Measurements from ENCODE around the gene SMIM14.
"Not testable (repeated sequence)": the region's sequence is repeated elsewhere in the genome, so short reads cannot be mapped to it uniquely, and the experiment has no call there.

Gene SMIM14

DNA sequence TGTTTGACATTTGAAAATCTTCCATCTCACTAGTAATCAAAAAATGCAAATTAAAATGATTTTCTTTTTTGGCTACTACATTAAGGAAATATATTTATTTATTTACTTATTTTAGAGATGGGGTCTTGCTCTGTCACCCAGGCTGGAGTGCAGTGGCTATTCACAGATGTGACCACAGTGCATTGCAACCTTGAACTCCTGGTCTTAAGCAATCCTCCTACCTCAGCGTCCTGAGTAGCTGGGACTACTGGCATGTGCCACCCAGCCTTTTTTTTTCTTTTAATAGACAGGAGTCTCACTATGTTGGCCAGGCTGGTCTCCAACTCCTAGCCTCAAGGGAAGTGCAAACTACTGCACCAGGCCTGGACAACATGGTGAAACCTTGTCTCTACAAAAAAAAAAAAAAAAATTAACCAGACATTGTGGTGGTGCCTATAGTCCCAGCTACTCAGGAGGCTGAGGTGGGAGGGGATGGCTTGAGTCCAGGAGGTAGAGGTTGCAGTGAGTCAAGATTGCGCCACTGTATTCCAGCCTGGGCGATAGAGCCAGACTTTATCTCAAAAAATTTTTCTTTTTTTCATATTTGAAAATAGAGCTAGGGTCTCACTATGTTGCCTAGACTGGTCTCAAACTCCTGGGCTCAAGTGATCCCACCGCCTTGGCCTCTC, 4.4 kb upstream of the SMIM14 start:
- DNase-seq: no peak

DNA sequence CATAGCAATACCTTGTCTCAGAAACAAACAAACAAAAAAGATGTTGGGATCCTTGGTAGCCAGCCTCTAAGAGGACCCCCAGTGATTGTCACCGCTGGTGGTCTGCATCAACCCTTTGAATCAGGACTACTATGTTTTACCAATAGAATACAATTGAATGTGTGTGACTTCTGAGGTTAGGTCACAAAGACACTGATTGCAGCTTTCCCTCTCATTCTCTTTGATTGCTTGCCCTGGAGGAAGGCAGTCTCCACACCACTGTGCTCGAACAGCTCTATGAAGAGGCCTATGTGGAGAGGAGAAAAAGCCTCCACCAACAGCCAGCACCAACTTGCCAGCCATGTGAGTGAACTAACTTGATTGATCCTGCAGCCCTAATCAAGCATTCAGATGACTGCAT, 2.8 kb upstream of the SMIM14 start:
- no peak for DNase-seq

DNA sequence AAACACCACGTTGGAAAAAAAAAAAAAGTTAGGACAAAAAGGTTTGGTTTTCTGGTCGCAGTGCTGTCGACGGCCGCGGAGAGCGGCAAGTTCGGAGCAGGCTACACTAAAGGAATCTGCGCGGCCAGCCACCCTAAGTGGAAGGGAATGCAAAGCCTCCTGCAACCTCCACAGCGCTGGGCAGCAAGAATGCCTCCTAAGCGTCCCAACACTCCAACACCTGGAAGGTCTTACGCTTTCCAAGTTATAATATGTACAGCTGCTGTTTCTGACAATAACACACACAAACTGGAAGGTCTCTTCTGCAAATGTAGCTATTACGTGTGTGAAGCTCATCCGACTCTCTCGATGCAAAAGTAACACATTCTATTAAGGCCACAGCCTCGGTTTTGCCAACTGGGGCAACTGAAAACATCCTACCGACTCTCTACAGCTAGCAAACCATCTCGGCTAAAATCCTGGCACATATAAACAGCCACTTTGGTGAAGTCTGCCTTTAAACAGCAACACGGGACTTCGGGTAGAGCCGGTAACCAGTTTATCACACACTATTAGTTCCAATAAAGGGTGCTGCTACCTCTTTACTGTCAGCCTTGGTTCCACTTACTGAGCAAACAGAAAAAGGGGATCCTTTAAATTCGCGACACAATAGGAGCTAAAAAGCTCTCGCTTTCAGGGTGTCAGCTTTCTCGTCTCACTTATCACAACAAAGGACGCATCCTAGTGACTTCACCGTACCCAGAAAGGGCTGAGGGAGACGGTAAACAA, 895 bp downstream of the SMIM14 start:
- DNase-seq: peak; percentile 47 to 66 (median 52)

DNA sequence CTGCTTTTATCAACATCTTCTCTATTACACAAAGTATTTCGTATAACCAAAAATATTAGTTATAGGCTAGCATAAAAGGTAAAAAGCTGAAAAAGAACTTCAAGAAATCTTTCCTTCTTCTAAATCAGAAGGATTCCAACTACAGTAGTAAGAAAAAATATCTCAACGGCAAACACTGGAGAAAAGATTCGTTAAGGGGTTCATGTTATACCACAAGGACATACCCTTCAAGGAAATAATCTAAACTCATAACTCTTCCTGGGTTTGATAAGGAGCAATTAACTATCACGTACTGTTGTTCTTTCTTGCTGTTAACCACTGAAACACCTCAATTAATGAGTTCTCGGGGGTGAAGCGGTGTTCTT, 1.5 kb downstream of the SMIM14 start:
- DNase-seq: no peak

DNA sequence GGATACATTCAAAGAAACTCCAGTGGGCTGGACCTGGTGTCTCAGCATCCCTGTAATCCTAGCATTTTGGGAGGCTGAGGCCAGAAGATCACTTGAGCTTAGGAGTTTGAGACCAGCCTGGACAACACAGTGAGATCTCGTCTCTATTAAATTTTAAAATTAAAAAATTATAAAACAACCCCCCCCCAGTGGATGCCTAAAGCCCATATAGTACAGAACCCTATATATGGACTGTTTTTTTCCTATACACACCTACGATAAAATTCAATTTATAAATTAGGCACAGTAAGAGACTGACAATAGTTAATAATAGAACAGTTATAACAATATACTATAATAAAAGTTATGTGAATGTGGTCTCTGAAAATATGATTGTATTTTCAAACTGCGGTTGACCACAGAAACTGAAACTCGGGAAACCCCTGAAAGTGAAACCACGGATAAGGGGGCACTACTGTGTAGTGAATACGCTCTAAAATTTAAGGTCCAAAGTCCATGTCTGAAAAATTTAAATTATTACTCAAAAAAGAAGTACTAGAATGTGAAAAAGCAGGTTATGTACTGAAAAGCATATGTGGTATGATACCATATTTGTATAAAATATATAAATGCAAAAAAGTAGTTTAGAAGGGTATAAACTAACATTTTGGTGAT, 2.0 kb downstream of the SMIM14 start:
- peak; percentile 61 to 73 (median 63) for DNase-seq

GRCh38 chr4:39635023-39635422, 3.6 kb downstream of the SMIM14 start:
- DNase-seq: no peak

GRCh38 chr4:39631700-39632079, 7.0 kb downstream of the SMIM14 start:
- no peak for DNase-seq

DNA sequence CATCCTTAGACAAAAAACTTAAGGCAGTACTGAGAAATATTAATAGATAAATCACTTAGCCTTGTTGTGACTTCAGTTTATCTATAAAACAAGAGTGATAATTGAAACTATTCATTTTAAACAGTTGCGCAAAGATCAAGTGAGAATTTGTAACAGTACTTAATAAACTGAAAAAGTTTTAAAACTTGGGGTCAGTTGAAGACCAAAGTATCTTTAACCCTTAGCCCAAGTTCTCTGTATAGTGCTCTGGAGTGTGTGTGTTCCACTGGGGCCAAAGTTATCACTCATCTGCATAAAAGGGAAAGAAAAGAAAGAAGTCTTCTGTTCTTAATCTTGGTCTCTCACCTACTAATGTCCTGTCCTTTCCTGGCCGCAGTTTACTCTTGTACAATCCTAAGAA, 11.3 kb downstream of the SMIM14 start:
- no peak for DNase-seq

DNA sequence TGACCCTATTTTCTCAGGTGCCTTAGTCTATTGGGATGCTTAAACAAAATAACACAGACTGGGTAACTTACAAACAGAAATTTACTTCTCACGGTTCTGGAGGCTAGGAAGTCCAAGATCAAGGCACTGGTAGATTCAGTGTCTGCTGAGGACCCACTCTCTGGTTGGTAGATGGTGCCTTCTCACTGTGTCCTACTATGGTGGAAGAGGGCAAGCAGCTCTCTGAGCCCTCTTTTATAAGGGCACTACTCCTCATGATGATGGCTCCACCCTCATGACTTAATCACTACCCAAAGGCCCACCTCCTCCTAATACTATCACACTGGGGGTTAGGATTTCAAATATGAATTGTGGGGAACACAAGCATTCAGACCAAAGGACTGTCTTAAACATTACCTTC, 11.8 kb downstream of the SMIM14 start:
- no peak for DNase-seq

- peak; percentile 51 to 66 (median 60) for DNase-seq
Observed at GRCh38 chr4:39626261-39626660, 12.4 kb downstream of the SMIM14 start.

DNA sequence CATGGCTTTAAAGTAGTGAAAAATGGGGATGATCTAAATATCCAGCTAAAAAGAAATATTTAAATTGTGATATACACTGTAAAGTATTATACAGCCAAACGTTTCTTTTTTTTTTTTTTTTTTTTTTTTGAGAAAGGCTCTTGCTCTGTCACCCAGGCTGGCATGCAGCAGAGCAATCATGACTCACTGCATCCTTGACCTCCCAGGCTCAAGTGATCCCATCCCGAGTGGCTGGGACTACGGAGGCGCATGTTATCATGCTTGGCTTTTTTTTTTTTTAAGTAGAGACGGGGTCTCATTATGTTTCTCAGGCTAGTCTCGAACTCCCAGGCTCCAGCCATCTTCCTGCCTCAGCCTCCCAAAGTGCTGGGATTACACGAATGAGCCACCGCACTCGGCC, 17.1 kb downstream of the SMIM14 start:
- peak; percentile 25 to 34 (median 31) for DNase-seq

- no peak for DNase-seq
Observed at GRCh38 chr4:39620551-39621313, 17.9 kb downstream of the SMIM14 start.

- DNase-seq: no peak
Observed at GRCh38 chr4:39617534-39617933, 21.1 kb downstream of the SMIM14 start.

- no peak for DNase-seq
Observed at GRCh38 chr4:39616651-39617050, 22.0 kb downstream of the SMIM14 start.

DNA sequence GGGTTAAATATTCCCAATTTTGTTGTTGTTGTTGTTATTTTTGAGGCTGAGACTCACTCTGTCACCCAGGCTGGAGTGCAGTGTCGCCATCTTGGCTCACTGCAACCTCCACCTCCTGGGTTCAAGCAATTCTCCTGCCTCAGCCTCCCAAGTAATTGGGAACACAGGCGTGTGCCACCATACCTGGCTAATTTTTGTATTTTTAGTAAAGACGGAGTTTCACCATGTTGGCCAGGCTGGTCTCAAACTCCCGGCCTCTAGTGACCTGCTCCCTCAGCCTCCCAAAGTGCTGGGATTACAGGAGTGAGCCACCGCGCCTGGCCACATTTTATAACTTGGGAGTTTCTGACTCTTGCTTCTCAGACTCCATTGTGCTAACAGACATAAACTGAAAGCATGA, 22.6 kb downstream of the SMIM14 start:
- DNase-seq: not testable (repeated sequence)

- DNase-seq: peak in 2 of 3 donors; percentile 19 to 33
Observed at GRCh38 chr4:39614487-39615162, 24.0 kb downstream of the SMIM14 start.

GRCh38 chr4:39613093-39613656, 25.5 kb downstream of the SMIM14 start:
- no peak for DNase-seq

GRCh38 chr4:39609454-39609931, 29.2 kb downstream of the SMIM14 start:
- DNase-seq: peak; percentile 55 to 77 (median 76)

GRCh38 chr4:39608451-39608850, 30.2 kb downstream of the SMIM14 start:
- peak; percentile 20 to 62 (median 49) for DNase-seq

DNA sequence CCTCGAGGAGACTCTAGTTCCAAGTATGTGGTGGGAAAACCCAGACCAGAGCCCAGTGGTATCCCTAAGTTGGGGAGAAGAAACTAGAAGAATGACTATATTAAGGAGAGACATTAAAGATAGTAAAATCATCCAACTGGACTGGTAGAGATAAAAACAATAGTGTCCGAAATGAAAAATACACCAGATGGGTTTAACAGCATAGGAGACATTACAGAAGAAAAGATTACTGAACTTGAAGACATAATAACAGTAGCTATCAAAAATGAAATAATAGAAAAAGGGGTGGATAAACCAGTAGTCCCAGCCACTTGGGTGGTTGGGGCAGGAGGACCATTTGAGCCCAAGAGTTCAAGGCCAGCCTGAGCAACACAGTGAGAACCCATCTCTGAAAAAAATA, 31.9 kb downstream of the SMIM14 start:
- no peak for DNase-seq

DNA sequence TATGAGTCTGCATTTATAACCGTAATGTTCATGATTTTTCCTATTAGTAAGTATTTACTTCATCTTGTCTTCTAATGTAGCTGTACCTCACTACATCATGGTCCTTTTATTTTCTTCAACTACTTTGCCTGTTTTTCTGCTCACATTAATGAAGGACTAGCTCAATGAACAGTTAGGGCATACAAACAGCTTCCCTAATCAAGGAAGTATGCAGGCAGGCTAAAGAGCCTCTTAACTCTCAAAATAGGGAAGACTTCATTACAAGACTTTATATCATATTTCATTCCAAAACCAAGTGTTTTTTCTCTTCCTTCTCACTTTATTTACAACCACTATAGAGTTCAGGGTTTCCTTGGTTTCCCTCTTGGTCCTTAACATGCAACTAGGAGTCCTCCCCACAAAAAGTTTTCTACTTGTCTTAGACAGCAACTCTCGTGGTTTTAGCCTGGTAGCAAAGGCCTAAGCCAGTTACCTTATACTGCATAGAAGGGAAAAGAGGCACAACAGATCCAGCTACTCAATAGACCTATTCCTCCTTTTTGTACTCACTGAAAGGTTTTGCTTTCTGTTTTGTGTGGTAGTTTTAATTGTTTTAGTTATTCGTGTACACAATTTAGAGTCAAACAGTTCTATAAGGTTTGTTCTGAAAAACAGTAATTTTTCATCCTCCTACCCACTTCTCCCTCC, 40.8 kb downstream of the SMIM14 start:
- no peak for DNase-seq

GRCh38 chr4:39596971-39597370, 41.7 kb downstream of the SMIM14 start:
- DNase-seq: no peak

Measured in suppressor macrophage treated with lipopolysaccharide for 1 hour (primary cell).